Measurements from ENCODE around the gene ARHGEF12.
A peak's percentile ranks its signal among the peaks of the same experiment; 100 is the strongest.

The ARHGEF12 gene

GRCh38 chr11:120432056-120433018, 96.1 kb downstream of the ARHGEF12 start:
- peaks cover 18% of the 10 kb centered on the region for H3K4me1 Mint-ChIP-seq (ENCODE audit: low read depth)
- H3K9me3 Mint-ChIP-seq = no peaks in the 10 kb centered on the region
- no peaks in the 10 kb centered on the region for H3K27me3 Mint-ChIP-seq
- H3K27ac Mint-ChIP-seq = peak overlapping the region; percentile 86
- H3K4me3 Mint-ChIP-seq = peak overlapping the region; percentile 62
- peaks cover 29% of the 10 kb centered on the region for H3K36me3 Mint-ChIP-seq (ENCODE audit: low read depth)

GRCh38 chr11:120441592-120441991, 105.4 kb downstream of the ARHGEF12 start:
- Mint-ChIP-seq H3K27ac (no peak overlapping the region), H3K36me3 (ENCODE audit: low read depth) (peaks cover 36% of the 10 kb centered on the region), H3K27me3 (no peaks in the 10 kb centered on the region), H3K9me3 (no peaks in the 10 kb centered on the region), H3K4me3 (no peak overlapping the region), H3K4me1 (ENCODE audit: low read depth) (no peaks in the 10 kb centered on the region)

GRCh38 chr11:120442031-120442430, 105.8 kb downstream of the ARHGEF12 start:
- Mint-ChIP-seq H3K4me1 (ENCODE audit: low read depth) (no peaks in the 10 kb centered on the region), H3K27me3 (no peaks in the 10 kb centered on the region), H3K27ac (no peak overlapping the region), H3K4me3 (no peak overlapping the region), H3K9me3 (no peaks in the 10 kb centered on the region), H3K36me3 (ENCODE audit: low read depth) (peaks cover 40% of the 10 kb centered on the region)

GRCh38 chr11:120446802-120447201, 110.6 kb downstream of the ARHGEF12 start:
- Mint-ChIP-seq H3K27ac (no peak overlapping the region), H3K36me3 (ENCODE audit: low read depth) (peaks cover 57% of the 10 kb centered on the region), H3K9me3 (no peaks in the 10 kb centered on the region), H3K4me3 (no peak overlapping the region), H3K27me3 (no peaks in the 10 kb centered on the region), H3K4me1 (ENCODE audit: low read depth) (no peaks in the 10 kb centered on the region)

DNA sequence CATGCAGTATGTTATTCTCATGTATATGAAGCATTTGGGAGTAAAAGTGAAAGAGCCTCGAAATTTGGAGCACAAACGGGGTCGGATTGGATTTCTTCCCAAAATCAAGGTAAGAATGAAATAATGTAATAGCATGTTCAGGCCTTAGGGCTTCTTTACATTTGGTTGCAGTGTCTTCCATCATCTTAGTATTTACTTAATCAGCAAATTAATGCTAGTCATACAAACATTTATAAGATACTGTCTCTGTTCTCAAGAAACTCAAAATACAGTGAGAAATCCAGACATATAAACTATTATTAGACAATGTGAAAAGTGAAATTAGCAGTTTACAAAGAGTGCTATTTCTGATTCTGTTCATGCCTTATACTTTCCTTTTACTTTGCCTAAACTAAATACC, 112.0 kb downstream of the ARHGEF12 start:
- no peak overlapping the region for H3K4me3 Mint-ChIP-seq
- H3K27ac Mint-ChIP-seq = no peak overlapping the region
- no peaks in the 10 kb centered on the region for H3K27me3 Mint-ChIP-seq
- no peaks in the 10 kb centered on the region for H3K4me1 Mint-ChIP-seq (ENCODE audit: low read depth)
- H3K9me3 Mint-ChIP-seq = no peaks in the 10 kb centered on the region
- peaks cover 61% of the 10 kb centered on the region for H3K36me3 Mint-ChIP-seq (ENCODE audit: low read depth)

DNA sequence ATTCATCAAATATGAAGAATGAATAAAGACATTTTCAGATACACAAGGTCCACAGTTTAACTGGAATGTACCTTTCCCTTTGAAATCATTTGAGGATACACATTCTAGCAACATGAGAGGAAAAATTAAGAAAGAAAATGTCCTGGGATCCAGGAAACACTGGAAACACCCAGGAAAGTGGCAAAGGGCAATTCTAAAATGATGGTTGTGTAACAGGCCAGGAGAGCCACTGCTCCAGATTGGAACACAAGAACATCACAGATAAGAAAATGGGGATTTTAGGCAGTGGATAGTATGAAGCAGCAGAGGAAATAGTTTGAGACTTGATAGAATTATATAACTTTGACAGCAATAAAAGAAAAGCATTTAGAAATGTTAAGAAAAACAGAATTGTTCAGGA, 119.3 kb downstream of the ARHGEF12 start:
- Mint-ChIP-seq H3K27ac (no peak overlapping the region), H3K4me1 (ENCODE audit: low read depth) (no peaks in the 10 kb centered on the region), H3K9me3 (no peaks in the 10 kb centered on the region), H3K36me3 (ENCODE audit: low read depth) (peaks cover 66% of the 10 kb centered on the region), H3K4me3 (no peak overlapping the region), H3K27me3 (no peaks in the 10 kb centered on the region)

DNA sequence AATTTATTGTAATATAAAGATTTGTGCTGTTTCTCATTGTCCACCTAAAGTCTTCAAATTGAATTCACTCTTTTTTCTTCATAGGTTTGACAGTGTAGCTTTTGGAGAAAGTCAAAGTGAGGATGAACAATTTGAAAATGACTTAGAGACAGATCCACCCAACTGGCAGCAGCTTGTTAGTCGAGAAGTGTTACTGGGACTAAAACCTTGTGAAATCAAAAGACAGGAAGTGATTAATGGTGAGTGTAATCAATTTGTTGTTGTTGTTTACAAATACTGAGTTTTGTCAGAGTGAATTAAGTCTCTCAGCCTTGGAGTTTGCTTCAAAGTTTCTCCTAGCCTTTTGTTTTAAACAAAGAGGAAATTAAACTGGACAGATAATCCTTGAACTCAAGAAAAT, 121.8 kb downstream of the ARHGEF12 start:
- no peaks in the 10 kb centered on the region for H3K27me3 Mint-ChIP-seq
- no peaks in the 10 kb centered on the region for H3K4me1 Mint-ChIP-seq (ENCODE audit: low read depth)
- H3K9me3 Mint-ChIP-seq = no peaks in the 10 kb centered on the region
- peaks cover 69% of the 10 kb centered on the region for H3K36me3 Mint-ChIP-seq (ENCODE audit: low read depth)
- H3K4me3 Mint-ChIP-seq = no peak overlapping the region
- no peak overlapping the region for H3K27ac Mint-ChIP-seq

GRCh38 chr11:120462825-120463224, 126.6 kb downstream of the ARHGEF12 start:
- Mint-ChIP-seq H3K27me3 (no peaks in the 10 kb centered on the region), H3K4me3 (no peak overlapping the region), H3K4me1 (ENCODE audit: low read depth) (no peaks in the 10 kb centered on the region), H3K36me3 (ENCODE audit: low read depth) (peaks cover 80% of the 10 kb centered on the region), H3K27ac (no peak overlapping the region), H3K9me3 (no peaks in the 10 kb centered on the region)

DNA sequence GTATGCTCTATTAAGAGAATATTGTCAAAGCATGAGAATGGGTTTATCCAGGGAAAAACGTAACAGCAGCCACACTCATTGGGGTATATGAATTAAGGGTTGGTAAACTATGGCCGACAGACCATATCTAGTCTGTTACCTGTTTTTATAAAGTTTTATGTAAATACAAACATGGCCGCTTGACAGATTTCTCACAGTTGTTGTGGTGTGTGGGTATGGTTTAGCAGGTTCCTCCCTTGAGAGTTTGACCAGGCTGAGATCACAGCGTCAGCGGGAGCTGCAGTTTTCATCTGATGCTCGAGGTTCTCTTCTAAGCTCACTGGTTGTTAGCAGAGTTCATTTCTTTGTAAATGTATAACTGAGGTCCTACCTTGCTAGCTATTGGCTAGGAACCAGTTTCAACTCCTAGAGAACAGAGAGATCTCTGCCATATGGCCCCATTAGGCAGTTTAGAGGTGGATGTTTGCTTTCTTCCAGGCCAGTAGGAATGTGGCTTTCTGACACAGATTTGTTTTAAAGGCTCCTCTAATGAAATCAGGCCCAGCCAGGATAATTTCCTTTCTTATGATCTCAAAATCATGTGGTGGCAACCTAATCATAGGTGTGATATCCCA, 129.8 kb downstream of the ARHGEF12 start:
- Mint-ChIP-seq H3K27me3 (no peaks in the 10 kb centered on the region), H3K36me3 (ENCODE audit: low read depth) (peaks cover 65% of the 10 kb centered on the region), H3K4me1 (ENCODE audit: low read depth) (no peaks in the 10 kb centered on the region), H3K4me3 (no peak overlapping the region), H3K9me3 (no peaks in the 10 kb centered on the region), H3K27ac (no peak overlapping the region)

DNA sequence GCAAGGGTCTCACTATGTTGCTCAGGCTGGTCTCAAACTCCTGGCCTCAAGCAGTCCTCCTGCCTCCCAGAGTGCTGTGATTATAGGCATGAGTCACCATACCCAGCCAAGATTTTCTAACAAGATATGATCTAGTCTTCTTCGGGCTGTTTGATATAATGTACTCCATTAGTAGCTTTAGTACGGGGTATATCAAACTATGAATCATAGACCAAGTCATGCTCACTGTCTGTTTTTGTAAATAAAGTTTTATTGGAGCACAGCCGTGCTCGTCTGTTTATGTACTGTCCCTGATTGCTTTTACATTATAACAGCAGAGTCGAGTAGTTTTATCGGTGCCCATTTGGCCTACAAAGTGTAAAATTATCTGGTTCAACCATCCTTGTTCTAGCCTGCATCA, 131.4 kb downstream of the ARHGEF12 start:
- Mint-ChIP-seq H3K27me3 (no peaks in the 10 kb centered on the region), H3K4me1 (ENCODE audit: low read depth) (no peaks in the 10 kb centered on the region), H3K9me3 (no peaks in the 10 kb centered on the region), H3K36me3 (ENCODE audit: low read depth) (peaks cover 49% of the 10 kb centered on the region), H3K4me3 (no peak overlapping the region), H3K27ac (no peak overlapping the region)

- no peak overlapping the region for H3K4me3 Mint-ChIP-seq
- H3K9me3 Mint-ChIP-seq = no peaks in the 10 kb centered on the region
- no peak overlapping the region for H3K27ac Mint-ChIP-seq
- H3K27me3 Mint-ChIP-seq = no peaks in the 10 kb centered on the region
- H3K4me1 Mint-ChIP-seq (ENCODE audit: low read depth) = no peaks in the 10 kb centered on the region
- peaks cover 38% of the 10 kb centered on the region for H3K36me3 Mint-ChIP-seq (ENCODE audit: low read depth)
Measured at GRCh38 chr11:120471131-120471530, 134.9 kb downstream of the ARHGEF12 start.

DNA sequence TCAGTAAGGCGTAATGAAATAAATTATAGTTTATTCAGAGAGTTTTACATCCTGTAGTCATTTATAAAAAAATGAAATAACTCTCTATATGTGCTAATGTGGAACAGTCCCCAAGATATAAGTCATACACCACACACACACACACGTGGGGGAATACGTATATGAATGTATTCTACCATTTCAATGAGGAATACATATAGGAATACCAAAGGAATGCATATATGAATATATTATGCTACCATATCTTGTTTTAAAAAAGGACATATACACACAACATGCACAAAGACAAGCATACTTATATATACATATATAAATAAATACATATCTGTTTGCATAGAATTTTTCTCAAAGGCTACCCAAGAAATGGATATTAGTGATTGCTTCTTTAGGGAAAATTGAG, 135.8 kb downstream of the ARHGEF12 start:
- H3K9me3 Mint-ChIP-seq = no peaks in the 10 kb centered on the region
- peaks cover 36% of the 10 kb centered on the region for H3K36me3 Mint-ChIP-seq (ENCODE audit: low read depth)
- no peak overlapping the region for H3K4me3 Mint-ChIP-seq
- no peaks in the 10 kb centered on the region for H3K27me3 Mint-ChIP-seq
- no peaks in the 10 kb centered on the region for H3K4me1 Mint-ChIP-seq (ENCODE audit: low read depth)
- H3K27ac Mint-ChIP-seq = no peak overlapping the region

- Mint-ChIP-seq H3K9me3 (no peaks in the 10 kb centered on the region), H3K36me3 (ENCODE audit: low read depth) (peaks cover 38% of the 10 kb centered on the region), H3K27me3 (no peaks in the 10 kb centered on the region), H3K27ac (no peak overlapping the region), H3K4me3 (no peak overlapping the region), H3K4me1 (ENCODE audit: low read depth) (no peaks in the 10 kb centered on the region)
Measured at GRCh38 chr11:120473503-120473902, 137.3 kb downstream of the ARHGEF12 start.

DNA sequence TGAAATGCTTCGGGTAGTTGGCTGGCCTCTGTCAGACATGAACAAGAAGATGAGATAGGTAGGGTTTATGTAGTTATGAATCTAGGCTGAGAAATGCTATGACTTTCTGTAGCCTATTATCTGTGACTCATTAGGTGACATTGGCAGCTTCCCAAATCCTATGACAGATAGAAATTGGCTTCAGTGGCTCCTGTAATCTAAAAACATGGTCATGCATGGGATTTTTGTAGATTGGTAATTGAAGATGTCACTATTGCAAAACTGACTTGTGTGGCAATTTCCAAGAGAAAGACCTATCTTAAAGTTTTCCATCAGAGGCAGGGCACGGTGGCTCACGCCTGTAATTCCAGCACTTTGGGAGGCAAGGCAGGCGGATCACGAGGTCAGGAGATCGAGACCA, 145.9 kb downstream of the ARHGEF12 start:
- no peaks in the 10 kb centered on the region for H3K27me3 Mint-ChIP-seq
- H3K4me3 Mint-ChIP-seq = no peak overlapping the region
- H3K36me3 Mint-ChIP-seq (ENCODE audit: low read depth) = peaks cover 50% of the 10 kb centered on the region
- no peak overlapping the region for H3K27ac Mint-ChIP-seq
- H3K9me3 Mint-ChIP-seq = no peaks in the 10 kb centered on the region
- no peaks in the 10 kb centered on the region for H3K4me1 Mint-ChIP-seq (ENCODE audit: low read depth)

- Mint-ChIP-seq H3K9me3 (no peaks in the 10 kb centered on the region), H3K27ac (no peak overlapping the region), H3K4me3 (no peak overlapping the region), H3K4me1 (ENCODE audit: low read depth) (no peaks in the 10 kb centered on the region), H3K36me3 (ENCODE audit: low read depth) (peaks cover 33% of the 10 kb centered on the region), H3K27me3 (no peaks in the 10 kb centered on the region)
Measured at GRCh38 chr11:120484722-120485121, 148.5 kb downstream of the ARHGEF12 start.
